Measurements from ENCODE around the gene FOXE3.
"Not testable (repeated sequence)": the region's sequence is repeated elsewhere in the genome, so short reads cannot be mapped to it uniquely, and the experiment has no call there.

Gene FOXE3

DNA sequence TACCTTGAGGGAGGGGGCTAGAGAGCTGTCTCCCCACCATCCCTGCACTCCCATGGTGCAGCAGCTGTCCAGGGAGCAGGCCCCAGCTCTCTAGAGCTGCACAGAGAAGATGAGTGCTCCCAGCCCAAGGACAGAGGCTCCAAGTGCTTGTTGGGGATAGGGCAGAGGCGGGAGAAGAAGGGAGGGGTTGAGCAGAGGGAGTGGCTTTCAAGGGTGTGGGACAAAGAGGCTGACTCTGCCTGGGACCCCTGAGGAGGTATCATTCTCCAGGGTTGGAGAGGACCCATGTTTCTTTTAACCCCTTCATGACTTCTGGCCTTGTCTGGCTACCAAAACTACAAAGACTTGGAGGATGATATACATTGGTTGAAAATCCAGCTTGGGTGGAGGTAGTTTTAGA is 36.3 kb downstream of the FOXE3 start:
- DNase-seq = no peak

GRCh38 chr1:47453910-47454309 is 37.8 kb downstream of the FOXE3 start:
- DNase-seq = not testable (repeated sequence)

DNA sequence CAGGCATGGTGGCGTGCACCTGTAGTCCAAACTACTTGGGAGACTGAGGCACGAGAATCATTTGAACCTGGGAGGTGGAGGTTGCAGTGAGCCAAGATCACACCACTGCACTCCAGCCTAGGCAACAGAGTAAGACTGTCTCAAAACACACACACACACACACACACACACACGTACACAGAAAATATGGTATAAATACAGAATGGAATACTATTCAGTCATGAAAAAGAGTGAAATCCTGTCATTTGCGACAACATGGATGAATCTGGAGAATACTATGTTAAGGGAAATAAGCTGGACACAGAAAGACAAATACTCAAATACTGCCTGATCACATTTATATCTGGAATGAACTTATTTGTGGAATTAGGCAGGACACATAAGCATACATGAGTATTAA is 40.2 kb downstream of the FOXE3 start:
- DNase-seq = no peak

DNA sequence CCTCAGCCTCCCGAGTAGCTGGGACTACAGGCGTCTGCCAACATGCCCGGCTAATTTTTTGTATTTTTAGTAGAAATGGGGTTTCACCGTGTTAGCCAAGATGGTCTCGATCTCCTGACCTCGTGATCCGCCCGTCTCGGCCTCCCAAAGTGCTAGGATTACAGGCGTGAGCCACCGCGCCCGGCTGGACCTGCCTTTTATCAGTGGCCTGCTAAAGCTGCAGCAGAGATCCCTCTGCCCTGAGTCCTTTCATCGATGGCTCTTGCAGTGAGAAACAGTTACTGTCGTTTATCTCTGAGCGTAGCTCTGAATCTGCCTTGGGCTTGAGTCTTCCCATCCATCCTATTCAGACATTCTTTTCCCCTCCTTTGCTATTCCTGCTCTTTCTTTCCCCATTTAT is 41.5 kb downstream of the FOXE3 start:
- not testable (repeated sequence) for DNase-seq

DNA sequence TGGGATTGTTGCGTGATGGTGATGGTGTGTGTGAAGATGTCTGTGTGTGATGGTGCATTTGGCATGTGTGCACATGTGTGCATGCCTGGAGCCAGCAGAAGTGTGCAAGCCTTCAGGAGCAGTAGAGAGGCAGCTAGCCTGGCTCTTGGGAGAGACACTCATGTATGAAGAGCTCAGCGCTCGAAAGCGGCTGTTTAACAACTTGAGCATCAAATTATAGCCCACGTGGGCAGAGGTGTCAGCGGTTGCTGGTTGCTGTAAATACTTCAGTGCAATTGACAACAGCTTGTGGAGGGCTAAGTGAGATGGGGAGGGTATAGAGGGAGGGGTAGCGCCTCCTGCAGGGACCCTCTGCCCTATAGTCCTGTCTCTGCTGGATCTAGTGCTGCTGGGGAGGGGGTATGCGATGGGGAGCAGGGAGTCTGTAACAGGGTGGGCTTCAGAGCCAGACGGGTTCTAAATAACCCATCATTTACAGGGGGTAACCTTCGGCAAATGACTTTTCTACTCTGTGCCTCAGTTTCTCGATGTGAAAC is 43.2 kb downstream of the FOXE3 start:
- DNase-seq = no peak

DNA sequence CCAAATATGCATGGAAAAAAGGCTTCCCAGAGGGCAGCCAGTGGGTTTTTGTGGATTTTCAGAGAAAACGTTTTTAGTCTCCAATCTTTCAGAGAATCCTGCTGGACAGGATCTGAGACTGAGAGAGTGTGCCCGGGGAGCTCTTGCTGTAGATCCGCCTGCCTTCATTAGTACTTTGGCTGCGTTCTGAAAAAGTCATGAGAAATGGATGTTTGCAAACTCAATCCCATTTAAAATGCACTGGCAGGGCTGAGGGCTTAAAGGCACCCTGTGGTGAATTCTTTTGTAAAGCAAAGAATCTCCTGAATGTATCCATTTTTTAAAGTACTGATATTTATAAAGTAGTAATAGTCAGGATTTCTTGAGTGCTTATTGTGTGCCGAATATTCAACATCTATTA is 44.0 kb downstream of the FOXE3 start:
- DNase-seq = no peak

- no peak for DNase-seq
These were observed 44.4 kb downstream of the FOXE3 start for GRCh38 chr1:47460456-47460855.

DNA sequence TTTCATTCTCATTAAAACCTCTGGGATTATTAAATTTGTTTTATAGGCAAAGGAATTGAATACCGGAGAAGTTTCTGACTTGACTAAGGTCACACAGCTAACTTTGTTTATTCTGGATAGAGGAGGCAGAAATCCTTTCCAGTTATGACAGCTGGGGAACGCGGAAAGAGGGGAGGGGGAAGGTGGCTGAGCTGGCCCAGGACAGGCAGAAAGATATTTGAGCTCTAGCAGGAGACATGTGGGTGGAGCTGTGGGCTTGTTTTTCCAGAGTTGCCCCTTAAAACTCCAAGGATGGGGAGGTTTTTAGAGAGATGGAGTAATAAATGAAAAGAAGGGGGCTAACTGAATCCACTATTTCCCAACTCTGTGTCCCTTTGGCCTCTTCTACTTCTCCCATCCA is 49.5 kb downstream of the FOXE3 start:
- no peak for DNase-seq

Measured in islet precursor cell (in vitro differentiated cells).